GM18951 (cell line): ENCODE results near the gene ACTR8.

Source experiments
- POLR2A ChIP-seq: IDR thresholded peaks from 4 replicates; pipeline ENCODE4 v1.6.1; 2011; ENCODE audit warnings: mild to moderate bottlenecking; ENCODE audit not compliant: insufficient read length, insufficient read depth; ENCODE audit errors: extremely low read depth
- in situ Hi-C: fragments of 300-500 bp; cut with MboI; formaldehyde crosslinking; loops from one replicate; pipeline ENCODE4 v1.12.0; 2022; ENCODE audit warnings: low sequenced_read_pairs, mixed read lengths, inconsistent platforms; ENCODE audit not compliant: unreplicated experiment

The ACTR8 gene

DNA sequence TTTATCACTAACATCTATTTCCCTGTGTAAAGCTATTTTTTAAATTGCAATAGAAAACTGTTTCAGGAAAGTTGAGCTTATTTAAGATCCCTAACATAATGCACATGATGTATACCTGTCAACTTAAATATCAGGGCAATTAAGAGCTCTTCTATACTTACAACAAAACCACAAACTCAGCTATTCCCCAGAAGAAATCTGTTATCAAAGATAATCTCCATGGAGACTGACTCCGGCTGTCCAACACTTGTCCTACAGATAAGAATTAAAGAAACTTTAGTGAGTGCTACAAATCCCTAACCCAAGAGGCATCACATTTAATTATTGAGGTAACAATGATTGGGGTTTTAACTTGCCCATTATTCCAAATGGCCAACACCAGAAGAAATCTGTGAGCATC, 6.3 kb upstream of the ACTR8 start:
- in situ Hi-C loops = no loop called here

DNA sequence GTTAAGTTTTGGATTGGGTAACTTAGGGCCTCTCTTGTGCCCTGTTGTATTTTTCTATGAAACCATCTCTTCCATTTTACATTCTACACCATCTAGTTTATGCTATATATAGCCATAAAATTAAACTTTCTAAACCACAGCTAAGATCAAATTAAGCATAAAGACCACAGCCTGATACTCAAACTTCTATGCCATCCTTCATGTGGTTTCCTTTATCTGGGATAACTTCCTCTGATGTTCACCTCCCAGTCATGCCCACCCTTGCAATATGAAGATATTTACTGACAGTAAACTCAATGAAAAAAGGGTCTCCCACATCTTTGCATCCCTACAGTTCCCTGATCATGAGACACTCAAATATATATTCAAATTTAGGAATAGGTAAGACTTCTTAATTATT, 5.5 kb upstream of the ACTR8 start:
- in situ Hi-C loops = no loop called here
- no peak for TF ChIP-seq POLR2A

More for the DNA sequence above, 6.3 kb upstream of the ACTR8 start:
- no peak for TF ChIP-seq POLR2A

DNA sequence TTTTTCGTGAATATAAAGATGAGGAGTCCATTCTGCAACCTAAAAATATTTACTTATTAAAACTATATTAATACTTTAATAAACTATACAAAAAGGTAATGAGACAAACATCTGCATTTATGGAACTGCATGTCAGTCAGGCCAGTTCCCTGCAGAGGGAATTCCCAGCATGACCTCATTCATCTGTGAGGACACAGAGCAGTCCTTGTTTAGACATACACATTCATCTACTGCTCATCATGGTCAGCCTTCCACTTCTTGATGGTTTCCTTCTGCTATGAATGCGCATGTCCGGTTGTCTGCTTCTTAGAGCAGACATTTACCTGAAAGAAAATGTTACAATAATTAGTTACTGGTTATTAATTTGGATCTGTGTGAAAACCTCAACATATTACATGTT, 3.3 kb upstream of the ACTR8 start:
- in situ Hi-C loops = no loop called here
- TF ChIP-seq POLR2A = no peak

DNA sequence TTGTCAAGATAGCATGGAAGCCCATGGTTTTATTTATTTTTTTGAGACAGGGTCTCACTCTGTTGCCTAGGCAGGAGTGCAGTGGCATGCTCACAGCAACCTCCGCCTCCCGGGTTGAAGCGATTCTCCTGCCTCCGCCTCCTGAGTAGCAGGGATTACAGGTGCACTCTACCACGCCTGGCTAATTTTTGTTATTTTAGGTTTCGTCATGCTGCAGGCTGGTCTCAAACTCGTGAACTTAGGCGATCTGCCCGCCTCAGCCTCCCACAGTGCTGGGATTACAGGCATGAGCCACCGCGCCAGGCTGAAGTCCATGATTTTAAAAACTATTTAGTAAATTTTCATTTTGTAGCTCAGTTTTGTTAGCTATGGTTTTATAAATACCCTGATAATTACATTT, 2.7 kb upstream of the ACTR8 start:
- in situ Hi-C loops = no loop called here
- no peak for TF ChIP-seq POLR2A

DNA sequence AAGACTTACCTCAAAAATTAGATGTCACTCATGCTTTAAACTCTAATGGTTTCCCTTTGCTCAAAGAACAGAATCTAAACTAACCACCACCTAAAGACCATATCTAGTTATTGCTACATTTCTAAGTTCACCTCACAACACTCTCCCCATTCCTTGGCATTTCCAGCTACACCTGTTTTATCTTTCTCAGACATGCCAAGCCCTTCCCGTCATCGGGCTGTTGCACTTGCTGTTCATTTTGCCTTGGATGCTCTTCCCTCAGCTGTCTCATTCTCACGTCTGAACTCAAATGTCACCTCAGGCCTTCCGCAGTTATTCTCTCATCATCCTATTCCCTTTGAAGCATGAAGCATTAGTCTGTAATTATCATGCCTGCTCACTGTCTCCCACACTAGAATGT, 1.1 kb upstream of the ACTR8 start:
- in situ Hi-C loops = no loop called here
- no peak for TF ChIP-seq POLR2A

DNA sequence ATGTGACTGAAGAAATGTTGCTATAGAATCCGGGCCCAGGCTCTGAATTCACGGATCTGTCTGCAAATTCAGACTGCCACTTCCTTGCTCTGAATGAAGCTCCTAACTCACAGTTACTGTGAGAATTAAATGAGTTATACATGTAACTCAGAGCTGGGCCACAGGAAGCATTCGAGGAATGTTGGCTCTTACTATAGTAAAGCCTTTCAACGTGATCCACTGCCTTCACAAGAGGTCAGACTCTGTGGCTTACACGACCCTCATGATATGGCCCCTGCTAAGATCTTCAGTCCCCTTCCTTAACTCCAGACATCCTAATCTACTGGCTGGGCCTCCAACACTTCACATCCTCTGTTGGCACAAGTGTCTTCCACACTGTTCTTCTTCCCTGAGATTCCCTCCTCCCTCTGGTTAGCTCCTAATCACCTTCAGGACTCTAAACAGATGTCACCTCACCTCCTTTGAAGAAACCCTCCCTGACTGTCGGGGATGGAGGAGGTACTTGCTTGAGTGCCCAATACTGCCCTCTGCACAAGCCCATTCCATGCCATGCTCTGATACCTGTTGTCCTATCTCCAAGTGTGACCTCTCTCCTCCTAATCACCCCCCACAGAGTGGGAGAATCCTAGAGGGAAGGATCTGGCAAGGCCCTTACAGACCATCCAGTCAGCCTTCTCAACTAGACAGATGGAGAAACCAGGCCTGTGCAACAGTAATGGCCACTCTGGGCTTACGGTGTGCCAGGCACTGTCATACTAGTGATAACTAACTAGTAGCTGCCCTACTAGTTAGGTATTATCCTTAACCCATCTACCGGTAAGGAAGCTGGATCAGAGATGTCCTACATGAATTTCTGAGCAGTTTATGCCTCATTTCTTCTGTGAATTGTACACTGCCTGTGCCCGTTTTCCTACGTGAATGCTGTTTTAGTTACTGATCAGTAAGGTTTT, 1.3 kb downstream of the ACTR8 start:
- in situ Hi-C loops = no loop called here
- no peak for TF ChIP-seq POLR2A

DNA sequence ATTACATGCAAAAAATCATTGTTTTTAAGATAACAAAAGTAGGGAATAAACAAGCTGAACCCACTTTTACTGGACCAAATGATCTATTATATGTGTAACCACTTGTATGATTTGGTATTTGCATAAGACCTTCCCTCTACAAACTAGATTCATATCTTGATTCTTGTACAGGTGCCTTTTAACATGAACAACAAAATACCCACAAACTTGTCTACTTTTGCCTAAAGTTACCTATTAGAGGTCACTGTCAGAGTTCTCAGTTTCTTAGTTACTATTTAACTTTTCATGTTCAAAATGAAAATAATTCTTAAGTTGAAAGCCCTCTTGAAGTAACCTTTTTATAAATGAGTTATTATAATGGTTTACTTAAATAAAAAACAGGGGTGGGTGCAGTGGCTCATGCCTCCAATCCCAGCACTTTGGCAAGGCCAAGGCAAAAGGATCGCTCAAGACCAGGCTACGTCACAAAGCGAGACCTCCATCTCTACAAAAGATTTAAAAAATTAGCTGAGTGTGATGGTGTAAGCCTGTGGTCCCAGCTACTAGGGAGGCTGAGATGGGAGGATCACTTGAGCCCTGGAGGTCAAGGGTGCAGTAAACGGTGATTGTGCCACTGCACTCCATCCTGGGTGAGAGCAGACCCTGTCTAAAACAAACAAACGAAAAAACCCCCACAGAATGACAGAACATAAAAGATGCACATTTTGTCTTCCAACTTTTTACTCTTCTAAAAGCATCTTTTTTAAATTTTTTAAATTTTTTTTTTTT, 16.0 kb downstream of the ACTR8 start:
- TF ChIP-seq POLR2A = no peak
- in situ Hi-C loops = no loop called here

DNA sequence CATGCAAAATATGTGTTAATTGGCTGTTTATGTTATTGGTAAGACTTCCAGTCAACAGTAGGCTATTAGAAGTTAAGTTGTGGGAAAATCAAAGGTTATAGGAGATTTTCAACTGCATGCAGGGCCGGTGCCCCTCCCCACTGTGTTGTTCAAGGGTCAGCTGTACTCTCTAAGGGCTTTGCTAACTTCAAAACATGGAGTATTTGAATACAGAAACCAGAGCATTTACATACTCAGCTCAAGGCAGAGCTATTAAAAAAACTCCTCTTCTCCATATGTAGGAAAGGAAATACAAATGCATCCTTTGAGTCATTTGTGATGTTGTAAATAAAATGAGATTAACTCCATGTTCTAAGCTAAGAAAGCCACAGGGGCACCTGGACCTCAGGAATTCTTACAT, 18.8 kb downstream of the ACTR8 start:
- no peak for TF ChIP-seq POLR2A
- in situ Hi-C loops = no loop called here

DNA sequence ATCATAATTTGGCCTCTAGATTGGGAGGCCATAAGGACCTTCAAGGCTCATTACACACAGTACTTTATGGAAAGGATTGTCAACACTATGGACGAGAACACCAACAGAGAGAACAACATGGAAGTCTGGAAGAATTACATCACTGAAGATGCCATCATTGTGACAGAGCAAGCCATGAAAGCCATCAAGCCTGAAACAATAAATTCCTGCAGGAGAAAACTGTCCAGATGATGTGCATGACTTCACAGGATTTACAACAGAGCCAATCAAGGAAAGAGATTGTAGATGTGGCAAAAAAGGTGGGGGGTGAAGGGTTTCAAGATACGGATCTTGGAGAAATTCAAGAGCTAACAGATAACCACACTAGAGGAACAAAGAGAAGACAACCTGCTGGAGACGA, 19.7 kb downstream of the ACTR8 start:
- in situ Hi-C loops = no loop called here
- no peak for TF ChIP-seq POLR2A

DNA sequence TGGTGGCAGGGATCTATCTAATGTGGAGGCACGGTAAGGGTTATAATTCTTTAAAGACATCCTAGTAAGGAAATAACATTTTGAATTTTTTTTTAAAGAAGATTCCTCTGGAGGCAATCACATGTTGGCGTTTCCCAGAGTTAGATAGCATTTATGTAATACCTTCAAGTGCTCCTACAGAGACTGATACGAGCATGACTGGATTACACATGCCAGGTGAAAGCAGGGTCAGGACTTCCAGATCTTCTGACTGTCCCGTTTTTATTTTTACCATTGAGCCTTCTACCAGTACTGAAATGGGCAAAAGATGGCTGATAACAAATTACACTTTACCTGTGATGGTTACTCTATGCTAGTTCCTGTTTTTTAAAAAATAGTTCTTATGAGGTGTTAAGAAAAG, 21.8 kb downstream of the ACTR8 start:
- in situ Hi-C loops = no loop called here
- TF ChIP-seq POLR2A = no peak

DNA sequence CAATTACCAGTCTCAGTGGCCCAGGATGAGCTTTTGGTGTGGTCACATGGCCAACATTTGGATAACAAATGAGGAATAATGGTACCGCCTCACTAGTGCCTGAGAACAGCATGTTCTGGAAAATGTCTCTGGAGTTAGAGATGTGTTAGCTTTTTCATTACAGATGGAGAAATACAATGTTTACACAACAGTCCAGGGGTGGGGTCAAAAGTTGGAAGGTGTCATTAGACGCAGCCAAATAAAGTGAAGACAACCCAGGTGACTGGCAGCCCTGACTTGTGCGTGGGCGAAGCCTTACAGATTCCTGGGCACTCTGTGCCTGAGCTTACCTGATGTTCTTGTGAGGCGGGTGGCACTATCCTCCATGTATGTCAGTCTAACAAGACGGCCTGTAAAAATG, 22.8 kb downstream of the ACTR8 start:
- in situ Hi-C loops = no loop called here
- no peak for TF ChIP-seq POLR2A

DNA sequence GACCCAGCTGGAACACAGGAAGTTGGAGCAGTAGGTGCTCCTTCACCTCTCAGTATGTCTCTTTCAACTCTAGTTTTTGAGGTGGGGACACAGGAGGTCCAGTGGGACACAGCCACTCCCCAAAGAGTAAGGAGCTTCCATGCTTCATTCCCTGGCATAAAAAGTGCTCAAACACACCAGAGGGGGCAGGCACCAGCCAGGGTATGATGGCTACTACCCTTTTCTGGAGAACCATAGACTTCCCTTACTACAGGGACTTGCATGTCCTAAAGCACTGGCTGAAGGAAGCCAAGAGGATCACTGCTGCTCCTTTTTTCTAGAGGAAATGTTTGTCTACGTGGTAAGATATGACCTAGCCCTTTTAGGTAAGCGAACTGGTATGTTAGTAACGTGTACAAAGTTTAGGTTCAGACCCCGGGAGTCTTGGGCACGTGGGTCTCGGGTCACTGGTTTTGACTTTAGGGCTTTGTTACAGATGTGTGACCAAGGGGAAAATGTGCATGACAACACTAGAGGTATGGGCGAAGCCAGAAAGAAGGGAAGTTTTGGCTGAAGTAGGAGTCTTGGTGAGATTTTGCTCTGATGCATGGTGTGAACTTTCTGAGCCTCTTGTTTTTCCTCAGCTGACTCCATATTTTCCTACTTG, 23.7 kb downstream of the ACTR8 start:
- TF ChIP-seq POLR2A = no peak
- in situ Hi-C loops = no loop called here

DNA sequence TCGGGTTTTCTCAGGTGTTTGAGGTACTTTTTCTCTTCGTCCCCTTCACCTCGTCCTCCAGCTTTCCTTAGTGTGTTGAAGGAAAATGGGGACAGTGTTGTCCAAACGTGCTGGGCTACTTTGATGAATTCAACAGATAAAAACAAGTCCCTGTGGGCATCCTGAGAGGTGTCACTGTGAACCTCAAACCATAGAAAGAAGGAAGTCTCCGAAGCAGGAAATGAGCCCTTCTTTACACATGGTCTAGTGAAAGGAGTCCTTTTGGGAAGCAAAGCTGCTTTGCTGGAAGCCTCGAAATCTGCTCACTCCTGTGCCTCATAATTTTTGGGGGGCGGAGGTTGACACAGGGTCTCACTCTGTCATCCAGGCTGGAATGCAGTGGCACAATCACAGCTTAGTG, 25.0 kb downstream of the ACTR8 start:
- in situ Hi-C loops = no loop called here
- no peak for TF ChIP-seq POLR2A

DNA sequence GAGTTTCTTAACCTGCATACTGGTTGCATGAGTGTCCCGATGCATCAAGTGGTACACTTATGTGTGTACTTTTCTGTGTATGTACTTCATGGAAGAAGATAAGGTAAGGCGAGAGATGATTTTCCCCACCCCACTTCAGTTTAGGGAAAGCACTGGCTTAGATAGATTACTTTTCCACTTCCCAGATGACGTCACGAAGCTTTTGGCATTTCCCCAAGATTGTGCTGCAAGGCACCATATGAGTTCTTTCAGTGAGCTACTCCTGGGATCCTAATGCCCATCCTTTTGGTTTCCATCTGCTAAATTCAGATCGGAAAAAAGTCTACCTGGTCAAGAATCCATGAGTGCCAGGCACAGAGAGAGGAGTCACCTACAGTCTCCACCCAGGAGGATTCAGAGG, 31.1 kb downstream of the ACTR8 start:
- no peak for TF ChIP-seq POLR2A
- in situ Hi-C loops = no loop called here

DNA sequence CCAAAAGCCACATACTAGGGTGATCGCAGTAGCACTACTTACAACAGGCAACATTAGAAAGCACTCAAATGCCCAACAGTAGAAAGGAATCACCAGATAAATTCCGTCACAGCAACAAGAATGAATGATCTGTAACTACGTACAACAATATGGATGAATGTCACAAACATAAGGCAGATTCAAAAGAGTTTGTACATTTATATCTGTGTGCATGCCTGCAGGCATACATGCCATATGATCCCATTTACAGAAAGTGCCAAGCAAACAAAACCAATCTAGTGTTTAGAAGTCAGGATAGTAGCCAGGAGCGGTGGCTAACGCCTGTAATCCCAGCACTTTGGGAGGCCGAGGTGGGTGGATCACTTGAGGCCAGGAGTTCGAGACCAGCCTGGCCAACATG, 32.0 kb downstream of the ACTR8 start:
- in situ Hi-C loops = no loop called here
- TF ChIP-seq POLR2A = no peak
